MM.1S (cell line): ENCODE data around the gene MEX3D.

Experiments
- EZH2 ChIP-seq: fragments of 300-600 bp; sonication (generic); optimal IDR thresholded peaks from 2 replicates; pipeline ENCODE3; 2017; ENCODE audit warnings: low read depth, mild to moderate bottlenecking, antibody characterized with exemption, low read length, mixed read lengths
- TF ChIP-seq, protein P1 (sequence below): fragments of 300-600 bp; sonication (generic); IDR thresholded peaks from 2 replicates; pipeline ENCODE4 v1.5.1; 2016; ENCODE audit warnings: antibody characterized with exemption, low read length, mixed read lengths

DNA sequence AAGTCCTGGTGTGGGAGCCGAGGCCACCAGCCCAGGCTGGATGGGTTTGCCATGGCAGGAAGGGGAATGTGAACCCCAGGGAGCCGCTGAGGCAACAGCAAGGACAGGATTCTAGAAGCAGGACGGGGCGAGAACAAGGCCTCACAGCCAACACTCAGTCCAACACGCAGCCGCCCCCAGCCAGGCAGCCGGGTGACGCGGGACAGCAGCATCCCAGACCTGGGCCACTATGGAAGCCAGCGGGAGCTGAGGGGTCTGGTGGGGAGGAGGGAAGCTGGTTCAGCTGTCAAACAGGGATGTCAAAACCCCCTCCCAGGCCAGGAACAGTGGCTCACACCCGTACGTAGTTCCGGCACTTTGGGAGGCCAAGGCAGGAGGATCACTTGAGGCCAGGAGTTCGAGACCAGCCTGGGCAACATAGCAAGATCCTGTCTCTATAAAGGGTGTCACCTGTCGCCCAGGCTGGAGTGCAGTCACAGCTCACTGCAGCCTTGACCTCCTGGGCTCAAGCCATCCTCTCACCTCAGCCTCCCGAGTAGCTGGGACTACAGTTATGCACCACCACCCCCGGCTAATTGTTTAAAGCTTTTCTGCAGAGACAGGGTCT, 6.8 kb downstream of the MEX3D start:
- TF ChIP-seq, protein P1, sequence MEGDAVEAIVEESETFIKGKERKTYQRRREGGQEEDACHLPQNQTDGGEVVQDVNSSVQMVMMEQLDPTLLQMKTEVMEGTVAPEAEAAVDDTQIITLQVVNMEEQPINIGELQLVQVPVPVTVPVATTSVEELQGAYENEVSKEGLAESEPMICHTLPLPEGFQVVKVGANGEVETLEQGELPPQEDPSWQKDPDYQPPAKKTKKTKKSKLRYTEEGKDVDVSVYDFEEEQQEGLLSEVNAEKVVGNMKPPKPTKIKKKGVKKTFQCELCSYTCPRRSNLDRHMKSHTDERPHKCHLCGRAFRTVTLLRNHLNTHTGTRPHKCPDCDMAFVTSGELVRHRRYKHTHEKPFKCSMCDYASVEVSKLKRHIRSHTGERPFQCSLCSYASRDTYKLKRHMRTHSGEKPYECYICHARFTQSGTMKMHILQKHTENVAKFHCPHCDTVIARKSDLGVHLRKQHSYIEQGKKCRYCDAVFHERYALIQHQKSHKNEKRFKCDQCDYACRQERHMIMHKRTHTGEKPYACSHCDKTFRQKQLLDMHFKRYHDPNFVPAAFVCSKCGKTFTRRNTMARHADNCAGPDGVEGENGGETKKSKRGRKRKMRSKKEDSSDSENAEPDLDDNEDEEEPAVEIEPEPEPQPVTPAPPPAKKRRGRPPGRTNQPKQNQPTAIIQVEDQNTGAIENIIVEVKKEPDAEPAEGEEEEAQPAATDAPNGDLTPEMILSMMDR = no peak
- no peak for TF ChIP-seq EZH2
